ENCODE results near the gene MAN1A1.

GRCh38 chr6:119129968-119130484, 219.5 kb downstream of the MAN1A1 start:
- TF ChIP-seq EZH2phosphoT487 (IDR thresholded peaks at IDR 0.05; ENCODE audit: low read depth, severe bottlenecking, unreplicated experiment) (no peak), CTCF (IDR thresholded peaks at IDR 0.05; ENCODE audit: poor library complexity) (no peak), EZH2 (IDR thresholded peaks at IDR 0.05; ENCODE audit: borderline replicate concordance) (no peak)

Data from hepatocyte (in vitro differentiated cells).